SK-N-SH (cell line): ENCODE results near the gene FKBP5. TPM values are rescaled to one million over a fixed set of nuclear protein-coding genes. Genes with fewer than 3 reads are reported as not detected.

Source experiments
- CTCF ChIA-PET: fragments of 300-600, 350-600 bp; formaldehyde crosslinking; extraction: SDS; loops from one replicate; lab custom pipeline; 2021; lab: Yijun Ruan, JAX
- POLR2A ChIA-PET: fragments of 350-600 bp; sonication (Branson Sonifier 250); formaldehyde crosslinking; extraction: SDS; loops from one replicate; lab custom pipeline; 2020; ENCODE audit warnings: antibody characterized with exemption, inconsistent platforms; lab: Yijun Ruan, JAX
- DNase-seq: peaks from one replicate; pipeline ENCODE4 v3.0.0; 2012
- H2AFZ ChIP-seq: fragments of 200-600 bp; sonication (generic); 2 replicates; pipeline ENCODE4 v1.8.1; 2016; ENCODE audit warnings: antibody characterized with exemption, mild to moderate bottlenecking, low read depth
- H3F3A ChIP-seq: fragments of 200-600 bp; sonication (generic); replicated peaks from 2 replicates; pipeline ENCODE3; 2016; ENCODE audit warnings: antibody characterized with exemption, mild to moderate bottlenecking; ENCODE audit not compliant: insufficient read depth
- H3K27ac ChIP-seq, 2 experiments: fragments of 200-500 bp in 1 of 2; fragments of 200-600 bp in 1 of 2; sonication (Bioruptor generic) in 1 of 2; sonication (generic), shearing (Covaris generic) in 1 of 2; 2 replicates each; pipeline versions ENCODE4 v1.5.1 to v1.6.1; 2014 to 2016; ENCODE audit warnings: low read depth in 2 of 2, inconsistent platforms in 1 of 2, low read length in 1 of 2, mild to moderate bottlenecking in 1 of 2, mixed read lengths in 1 of 2
- H3K27me3 ChIP-seq: fragments of 200-600 bp; sonication (generic), shearing (Covaris generic); 2 replicates; pipeline ENCODE4 v1.6.1; 2016; ENCODE audit warnings: mixed run types; ENCODE audit not compliant: insufficient read depth
- H3K36me3 ChIP-seq, 2 experiments: fragments of 200-500 bp in 1 of 2; fragments of 200-600 bp in 1 of 2; sonication (Bioruptor generic) in 1 of 2; sonication (generic) in 1 of 2; replicated peaks in 1 of 2; 2 replicates each; pipeline versions ENCODE3 to v1.5.1; 2014 to 2016; ENCODE audit warnings: low read length in 1 of 2, mild to moderate bottlenecking in 1 of 2; ENCODE audit not compliant: insufficient read depth in 2 of 2, control insufficient read depth in 1 of 2
- H3K4me1 ChIP-seq, 2 experiments: fragments of 200-500 bp in 1 of 2; fragments of 200-600 bp in 1 of 2; sonication (Bioruptor generic) in 1 of 2; sonication (generic), shearing (Covaris generic) in 1 of 2; 2 replicates each; pipeline versions ENCODE4 v1.5.1 to v1.6.1; 2014 to 2016; ENCODE audit warnings: low read depth in 1 of 2, low read length in 1 of 2, mixed run types in 1 of 2; ENCODE audit not compliant: insufficient read depth in 2 of 2, control insufficient read depth in 1 of 2
- H3K4me2 ChIP-seq: fragments of 200-600 bp; sonication (generic), shearing (Covaris generic); 2 replicates; pipeline ENCODE4 v1.6.1; 2017; ENCODE audit warnings: mixed run types
- H3K4me3 ChIP-seq, 2 experiments: fragments of 200-500 bp in 1 of 2; fragments of 200-600 bp in 1 of 2; sonication (Bioruptor generic) in 1 of 2; sonication (generic), shearing (Covaris generic) in 1 of 2; 2 replicates each; pipeline versions ENCODE4 v1.5.1 to v1.8.1; 2014 to 2016; ENCODE audit warnings: low read depth in 2 of 2, inconsistent platforms in 1 of 2, low read length in 1 of 2, mild to moderate bottlenecking in 1 of 2, mixed read lengths in 1 of 2, moderate library complexity in 1 of 2
- H3K79me2 ChIP-seq: fragments of 200-600 bp; sonication (generic); 2 replicates; pipeline ENCODE4 v1.8.1; 2017; ENCODE audit warnings: mild to moderate bottlenecking; ENCODE audit not compliant: insufficient read depth
- H3K9ac ChIP-seq: fragments of 200-600 bp; sonication (generic); 2 replicates; pipeline ENCODE4 v1.6.1; 2017; ENCODE audit warnings: mixed run types
- H3K9me2 ChIP-seq: fragments of 200-600 bp; sonication (generic); 2 replicates; pipeline ENCODE4 v1.6.1; 2017; ENCODE audit warnings: mixed run types
- H3K9me3 ChIP-seq: fragments of 200-600 bp; sonication (generic); 2 replicates; pipeline ENCODE4 v1.6.1; 2017; ENCODE audit warnings: mixed run types, mild to moderate bottlenecking, moderate library complexity
- H4K20me1 ChIP-seq: fragments of 200-600 bp; sonication (generic); 2 replicates; pipeline ENCODE4 v1.6.1; 2017; ENCODE audit warnings: mild to moderate bottlenecking, mixed run types; ENCODE audit not compliant: insufficient read depth
- FOSL2 ChIP-seq: IDR thresholded peaks from 2 replicates; pipeline ENCODE4 v1.4.0; 2012; ENCODE audit warnings: low read depth, mild to moderate bottlenecking, moderate library complexity, borderline replicate concordance
- FOXJ3 ChIP-seq: sonication (generic); formaldehyde crosslinking; IDR thresholded peaks from 2 replicates; pipeline ENCODE4 v1.5.1; 2020; ENCODE audit warnings: mild to moderate bottlenecking, missing genetic modification reagents
- GABPA ChIP-seq: IDR thresholded peaks from 2 replicates; pipeline ENCODE4 v1.4.0; 2012; ENCODE audit warnings: low read depth, mild to moderate bottlenecking
- MXI1 ChIP-seq: IDR thresholded peaks from 2 replicates; pipeline ENCODE4 v1.6.1; 2012; ENCODE audit warnings: mild to moderate bottlenecking, low read depth, low read length, improper control_type of control experiment
- RAD21 ChIP-seq: IDR thresholded peaks from 2 replicates; pipeline ENCODE4 v1.6.1; 2012; ENCODE audit warnings: mild to moderate bottlenecking, low read length
- RCOR1 ChIP-seq: fragments of 150-350 bp; IDR thresholded peaks from 2 replicates; pipeline ENCODE4 v1.6.1; 2017; ENCODE audit warnings: antibody characterized with exemption, low read length
- RFX5 ChIP-seq: IDR thresholded peaks from 2 replicates; pipeline ENCODE4 v1.6.1; 2012; ENCODE audit warnings: mild to moderate bottlenecking, improper control_type of control experiment, low read length
- SIN3A ChIP-seq: IDR thresholded peaks from 2 replicates; pipeline ENCODE4 v1.6.1; 2012; ENCODE audit warnings: low read depth, mild to moderate bottlenecking, low read length, moderate library complexity, borderline replicate concordance
- SMC3 ChIP-seq: IDR thresholded peaks from 2 replicates; pipeline ENCODE4 v1.6.1; 2012; ENCODE audit warnings: low read depth, low read length, improper control_type of control experiment
- TCF12 ChIP-seq: IDR thresholded peaks from 2 replicates; pipeline ENCODE4 v1.4.0; 2012
- YY1 ChIP-seq: IDR thresholded peaks from 2 replicates; pipeline ENCODE4 v1.4.0; 2012; ENCODE audit warnings: low read depth, mild to moderate bottlenecking
- WGBS: methylation state at CpG from one replicate; pipeline ENCODE4 v1.1.6; 2017; ENCODE audit warnings: low lambda C conversion rate; 5-methylcytosine and 5-hydroxymethylcytosine counted together
- polyA plus RNA-seq, 3 experiments: library from polyadenylated mRNA; depleted of rRNA; stranded (reverse); fragments of >200 nt; gene quantifications; 2 replicates each; pipeline ENCODE4 v1.2.3, GENCODE V29; 2012
- TF ChIP-seq, protein P1 (sequence below): IDR thresholded peaks from 2 replicates; pipeline ENCODE4; 2012
- TF ChIP-seq, protein P2 (sequence below): IDR thresholded peaks from 2 replicates; pipeline ENCODE4 v1.4.0; 2012; ENCODE audit warnings: low read depth
- TF ChIP-seq, protein P3 (sequence below): fragments of 200-600 bp; sonication (generic); IDR thresholded peaks from 2 replicates; pipeline ENCODE4 v1.6.1; 2017; ENCODE audit warnings: antibody characterized with exemption, mild to moderate bottlenecking, moderate library complexity

The FKBP5 gene
- polyA plus RNA-seq, 1 of the 3 experiments (the other 2 are of a cell fraction) = 5.1 TPM

DNA sequence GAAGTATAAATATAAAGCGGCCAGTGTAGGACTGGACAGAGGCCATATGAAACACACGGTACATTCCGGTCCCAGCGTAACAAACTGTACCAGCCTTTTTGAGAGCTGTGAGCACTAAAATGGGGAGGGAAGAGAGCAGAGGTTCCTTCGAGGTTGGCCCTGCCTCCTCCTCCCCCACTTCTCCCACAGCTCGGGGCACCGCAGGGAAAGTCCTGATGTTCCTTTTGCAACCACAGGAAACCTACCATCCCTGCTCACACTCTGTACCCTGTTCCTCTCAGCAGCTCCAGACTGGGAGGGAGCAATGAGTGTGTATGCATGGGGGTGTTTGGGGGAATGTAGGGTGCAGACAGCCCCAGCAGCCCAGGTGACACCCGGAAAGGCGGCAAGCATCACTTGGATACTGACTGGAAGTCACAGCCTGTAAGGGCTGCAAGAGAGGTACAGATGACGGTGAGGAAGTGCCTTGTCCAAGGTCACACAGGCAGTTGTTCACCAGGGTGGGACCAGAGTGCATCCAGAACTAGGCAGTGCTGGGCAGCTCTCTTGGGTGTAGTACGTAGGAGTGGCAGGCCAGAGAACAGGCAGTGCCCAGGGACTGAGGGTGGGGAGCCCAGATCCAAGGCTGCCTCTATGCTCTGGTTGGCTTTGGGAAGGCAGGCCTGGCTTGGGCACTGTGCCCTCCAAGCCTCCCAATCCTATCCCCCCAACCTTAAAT, 37.2 kb upstream of the FKBP5 start:
- no peak overlapping the region for H3K4me3 ChIP-seq
- H3K4me1 ChIP-seq = peaks cover 0 to 34% of the 10 kb centered on the region in 2 experiments; a peak in 3 of 4 replicates
- H3K9ac ChIP-seq = no peak overlapping the region
- 90% methylated on average over 9 of the region's 11 CpGs for WGBS
- no peaks in the 10 kb centered on the region for H4K20me1 ChIP-seq
- ChIA-PET POLR2A (no interaction called here), CTCF (interaction anchor here (0.9 to 1.4 kb wide), 2 partner anchors 8 to 141 kb away, joined by 3 to 4 read pairs; no protein-coding TSS in a partner anchor)
- no peak overlapping the region for H2AFZ ChIP-seq
- DNase-seq = no peak
- no peaks in the 10 kb centered on the region for H3F3A ChIP-seq
- H3K27ac ChIP-seq = no peak overlapping the region
- no peak overlapping the region for H3K4me2 ChIP-seq
- no peaks in the 10 kb centered on the region for H3K9me2 ChIP-seq
- H3K27me3 ChIP-seq = no peaks in the 10 kb centered on the region
- no peak for TF ChIP-seq SIN3A
- H3K9me3 ChIP-seq = no peaks in the 10 kb centered on the region
- H3K36me3 ChIP-seq = no peaks in the 10 kb centered on the region
- H3K79me2 ChIP-seq = no peaks in the 10 kb centered on the region

DNA sequence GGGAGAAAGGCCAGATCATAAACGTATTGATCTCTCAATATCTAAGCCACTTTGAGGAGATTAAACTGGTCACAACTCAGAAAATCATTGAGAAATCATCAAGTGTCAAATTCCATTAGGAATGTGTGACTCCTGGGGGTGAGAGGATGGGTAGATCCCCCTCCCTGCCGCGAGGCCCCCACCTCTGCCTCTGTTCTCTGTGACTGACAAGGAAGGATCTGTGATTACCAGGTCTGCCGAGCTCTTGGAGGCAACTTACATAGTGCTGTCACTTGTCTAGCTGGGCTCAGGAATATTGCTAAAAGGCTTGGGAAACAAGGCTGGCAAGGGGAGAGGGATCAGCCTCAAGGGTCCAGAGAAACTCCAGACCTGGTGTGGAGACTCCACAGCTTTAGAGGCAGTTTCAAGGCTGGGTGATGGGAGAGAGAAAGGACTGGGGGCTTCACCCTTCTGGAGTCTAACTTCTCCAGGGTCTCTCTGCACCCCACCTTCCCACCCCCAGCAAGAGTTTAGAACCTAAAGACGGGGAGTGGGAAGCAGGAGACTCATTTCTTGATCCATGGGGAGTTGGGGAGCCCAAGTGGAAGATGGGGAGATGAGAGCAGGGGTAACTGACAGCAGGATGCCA, 36.5 kb upstream of the FKBP5 start:
- H3K9me3 ChIP-seq = no peaks in the 10 kb centered on the region
- TF ChIP-seq FOXJ3 (CRISPR knock-in tag) = no peak
- TF ChIP-seq RFX5 = no peak
- TF ChIP-seq, protein P1, sequence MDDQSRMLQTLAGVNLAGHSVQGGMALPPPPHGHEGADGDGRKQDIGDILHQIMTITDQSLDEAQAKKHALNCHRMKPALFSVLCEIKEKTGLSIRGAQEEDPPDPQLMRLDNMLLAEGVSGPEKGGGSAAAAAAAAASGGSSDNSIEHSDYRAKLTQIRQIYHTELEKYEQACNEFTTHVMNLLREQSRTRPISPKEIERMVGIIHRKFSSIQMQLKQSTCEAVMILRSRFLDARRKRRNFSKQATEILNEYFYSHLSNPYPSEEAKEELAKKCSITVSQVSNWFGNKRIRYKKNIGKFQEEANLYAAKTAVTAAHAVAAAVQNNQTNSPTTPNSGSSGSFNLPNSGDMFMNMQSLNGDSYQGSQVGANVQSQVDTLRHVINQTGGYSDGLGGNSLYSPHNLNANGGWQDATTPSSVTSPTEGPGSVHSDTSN = no peak
- TF ChIP-seq, protein P2, sequence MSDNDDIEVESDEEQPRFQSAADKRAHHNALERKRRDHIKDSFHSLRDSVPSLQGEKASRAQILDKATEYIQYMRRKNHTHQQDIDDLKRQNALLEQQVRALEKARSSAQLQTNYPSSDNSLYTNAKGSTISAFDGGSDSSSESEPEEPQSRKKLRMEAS = no peak
- TF ChIP-seq, protein P3, sequence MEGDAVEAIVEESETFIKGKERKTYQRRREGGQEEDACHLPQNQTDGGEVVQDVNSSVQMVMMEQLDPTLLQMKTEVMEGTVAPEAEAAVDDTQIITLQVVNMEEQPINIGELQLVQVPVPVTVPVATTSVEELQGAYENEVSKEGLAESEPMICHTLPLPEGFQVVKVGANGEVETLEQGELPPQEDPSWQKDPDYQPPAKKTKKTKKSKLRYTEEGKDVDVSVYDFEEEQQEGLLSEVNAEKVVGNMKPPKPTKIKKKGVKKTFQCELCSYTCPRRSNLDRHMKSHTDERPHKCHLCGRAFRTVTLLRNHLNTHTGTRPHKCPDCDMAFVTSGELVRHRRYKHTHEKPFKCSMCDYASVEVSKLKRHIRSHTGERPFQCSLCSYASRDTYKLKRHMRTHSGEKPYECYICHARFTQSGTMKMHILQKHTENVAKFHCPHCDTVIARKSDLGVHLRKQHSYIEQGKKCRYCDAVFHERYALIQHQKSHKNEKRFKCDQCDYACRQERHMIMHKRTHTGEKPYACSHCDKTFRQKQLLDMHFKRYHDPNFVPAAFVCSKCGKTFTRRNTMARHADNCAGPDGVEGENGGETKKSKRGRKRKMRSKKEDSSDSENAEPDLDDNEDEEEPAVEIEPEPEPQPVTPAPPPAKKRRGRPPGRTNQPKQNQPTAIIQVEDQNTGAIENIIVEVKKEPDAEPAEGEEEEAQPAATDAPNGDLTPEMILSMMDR = no peak
- TF ChIP-seq YY1 = no peak
- TF ChIP-seq FOSL2 = no peak
- no peak for TF ChIP-seq SMC3
- TF ChIP-seq TCF12 = no peak
- TF ChIP-seq RAD21 = no peak
- TF ChIP-seq MXI1 = no peak
- TF ChIP-seq GABPA = no peak
- no peak for TF ChIP-seq RCOR1
- no peak overlapping the region for H2AFZ ChIP-seq
- H3K79me2 ChIP-seq = no peaks in the 10 kb centered on the region
- H3K27me3 ChIP-seq = no peaks in the 10 kb centered on the region
- ChIA-PET POLR2A (no interaction called here), CTCF (interaction anchor here (0.9 to 1.9 kb wide), 4 partner anchors 9 to 141 kb away, joined by 3 to 11 read pairs (median 4); partner anchors contain the start of gene ARMC12)
- no peak overlapping the region for H3K4me2 ChIP-seq
- DNase-seq = no peak
- 89% methylated on average over 5 of the region's 5 CpGs for WGBS
- H3K4me1 ChIP-seq = peaks cover 0 to 37% of the 10 kb centered on the region in 2 experiments; a peak in 3 of 4 replicates
- no peaks in the 10 kb centered on the region for H3F3A ChIP-seq
- no peak overlapping the region for H3K4me3 ChIP-seq
- no peaks in the 10 kb centered on the region for H3K9me2 ChIP-seq
- H4K20me1 ChIP-seq = no peaks in the 10 kb centered on the region
- no peaks in the 10 kb centered on the region for H3K36me3 ChIP-seq
- no peak overlapping the region for H3K9ac ChIP-seq
- H3K27ac ChIP-seq = no peak overlapping the region
